GM13977 (cell line): Measurements from ENCODE around the gene SLC24A5.

Experiments used
- DNase-seq: peaks from one replicate; pipeline ENCODE4 v3.0.0; 2012; ENCODE audit warnings: low spot score
- CTCF ChIP-seq: IDR thresholded peaks from 2 replicates; pipeline ENCODE4 v1.5.1; 2012; ENCODE audit warnings: mild to moderate bottlenecking, control low read depth; ENCODE audit not compliant: insufficient read depth; ENCODE audit errors: extremely low read depth, missing control alignments
- in situ Hi-C: fragments of 300-500 bp; cut with MboI; formaldehyde crosslinking; loops from one replicate; pipeline ENCODE4 v1.12.0; 2022; ENCODE audit warnings: low sequenced_read_pairs, low pct_unique_long_range_greater_than_20kb, mixed read lengths, inconsistent platforms; ENCODE audit not compliant: unreplicated experiment

The SLC24A5 gene

DNA sequence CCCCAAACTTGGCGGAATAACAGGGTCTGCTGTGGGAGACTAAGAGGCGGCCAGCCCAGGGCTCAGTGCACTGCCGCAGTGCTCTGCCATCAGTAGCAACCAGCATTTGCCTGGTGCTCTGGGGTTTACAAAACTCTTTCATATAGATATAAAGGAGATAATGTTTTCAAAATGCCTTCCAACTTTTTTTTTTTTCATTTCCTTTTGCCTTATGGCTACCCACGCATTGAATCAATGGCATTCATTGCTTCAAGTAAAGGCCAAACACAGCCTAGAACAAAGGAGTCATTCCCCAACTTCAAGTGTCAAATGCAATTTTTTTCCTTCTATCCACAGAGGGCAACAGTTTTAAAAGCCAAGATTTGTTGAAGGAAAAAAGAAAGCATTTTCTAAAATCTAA is 11.6 kb upstream of the SLC24A5 start:
- DNase-seq, result no peak
- no peak for TF ChIP-seq CTCF
- in situ Hi-C loops, result no loop called here

DNA sequence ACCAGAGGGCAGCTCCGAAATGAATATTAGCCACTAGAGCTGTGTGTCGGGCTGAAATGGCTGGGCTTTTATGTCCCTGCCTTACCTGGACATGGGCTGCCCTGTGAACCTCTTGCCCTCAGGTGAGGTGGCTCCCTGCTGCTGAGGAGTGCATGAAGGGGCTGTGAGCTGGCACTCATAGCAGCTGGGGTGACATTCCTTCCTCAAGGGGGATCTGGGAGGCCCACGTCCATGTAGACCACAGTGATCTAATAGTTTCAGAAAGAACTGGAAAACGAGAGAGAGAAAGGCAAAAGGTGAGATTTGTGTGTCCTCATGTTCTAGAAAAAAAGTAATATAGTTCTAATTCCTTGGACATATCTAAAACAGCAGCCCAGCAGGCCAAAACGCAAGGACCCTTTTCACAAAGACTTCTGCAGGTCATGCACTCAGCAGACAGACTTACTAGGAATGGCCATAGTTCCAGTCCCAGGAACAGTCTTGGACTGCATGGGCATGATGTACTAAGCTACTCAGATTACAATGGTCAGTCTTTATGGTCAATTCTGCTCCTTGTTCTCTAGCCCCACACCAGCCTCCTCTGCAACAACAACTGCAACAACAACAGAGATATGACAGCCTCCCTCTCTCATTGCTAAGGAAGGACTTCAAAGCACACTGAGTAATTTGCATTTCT is 10.8 kb upstream of the SLC24A5 start:
- no peak for DNase-seq
- no peak for TF ChIP-seq CTCF
- in situ Hi-C loops, result no loop called here

- no peak for DNase-seq
- TF ChIP-seq CTCF, result peak; percentile 57
- in situ Hi-C loops, result no loop called here
Measured at GRCh38 chr15:48112242-48112641, 8.5 kb upstream of the SLC24A5 start.

DNA sequence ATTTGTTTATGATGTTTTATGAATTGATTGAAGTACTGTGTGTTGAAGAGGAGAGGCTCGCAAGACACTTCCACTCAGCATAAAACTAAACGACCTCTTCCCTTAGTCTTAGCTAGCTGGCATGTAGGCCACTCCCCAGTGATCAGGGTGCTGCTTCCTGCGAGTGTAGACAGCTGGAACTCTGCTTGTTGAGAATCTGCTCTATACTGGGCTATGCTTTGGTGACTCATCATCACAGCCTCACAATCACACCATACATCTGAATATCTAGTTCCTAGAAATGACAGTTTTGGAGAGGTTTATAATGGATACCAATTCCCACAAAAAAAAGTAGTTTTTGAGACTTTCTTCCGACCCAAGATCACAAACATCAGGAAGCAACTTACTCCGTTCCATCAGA is 1.5 kb upstream of the SLC24A5 start:
- TF ChIP-seq CTCF, result no peak
- in situ Hi-C loops, result no loop called here
- DNase-seq, result no peak

DNA sequence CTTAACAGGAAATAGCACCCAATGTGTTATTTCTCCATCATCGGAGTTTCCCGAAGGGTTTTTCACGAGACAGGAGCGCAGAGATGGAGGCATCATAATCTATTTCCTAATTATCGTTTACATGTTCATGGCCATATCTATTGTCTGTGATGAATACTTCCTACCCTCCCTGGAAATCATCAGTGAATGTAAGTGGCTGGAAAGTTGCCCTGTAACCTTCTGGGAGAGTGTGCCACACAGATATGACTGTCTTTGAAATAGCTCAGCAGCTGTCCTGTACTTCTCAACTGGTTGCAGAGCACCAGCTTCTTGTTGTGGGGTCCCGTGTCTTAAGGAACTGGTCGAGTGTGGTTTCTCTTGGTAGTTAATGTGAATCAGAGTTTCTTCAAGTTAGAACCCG is 1.1 kb downstream of the SLC24A5 start:
- TF ChIP-seq CTCF, result no peak
- no peak for DNase-seq
- in situ Hi-C loops, result no loop called here

DNA sequence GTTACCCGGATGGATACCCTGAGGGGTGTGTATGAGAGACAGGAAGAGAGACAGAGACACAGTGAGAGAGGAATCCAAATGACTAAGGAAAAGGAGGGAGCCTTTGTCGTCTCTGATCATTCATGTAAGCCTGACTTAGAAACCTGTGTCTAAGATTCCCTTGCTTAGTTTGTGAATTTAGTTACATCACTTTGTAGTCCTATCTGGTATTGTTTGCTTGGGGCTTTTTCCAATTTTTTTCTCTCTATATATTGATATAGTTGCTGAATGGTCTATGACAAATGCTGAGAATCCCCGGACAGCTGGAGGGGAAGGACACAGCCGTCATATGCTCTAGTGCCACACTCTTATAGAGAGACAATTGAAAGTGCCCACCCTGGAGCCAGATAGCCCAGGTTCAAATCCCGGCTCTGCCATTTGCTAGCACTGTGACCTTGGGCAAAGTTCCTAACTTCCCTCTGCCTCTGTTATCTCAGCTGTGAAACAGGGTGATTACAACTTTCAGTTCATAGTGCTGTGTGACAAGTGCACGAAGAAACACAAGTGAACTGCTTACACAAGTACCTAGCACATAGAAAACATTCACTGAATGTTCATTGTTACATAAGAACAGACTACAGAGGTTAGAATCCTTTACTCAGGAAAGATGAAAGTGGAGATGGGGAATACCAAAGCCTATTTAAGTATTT is 6.0 kb downstream of the SLC24A5 start:
- no peak for DNase-seq
- no peak for TF ChIP-seq CTCF
- in situ Hi-C loops, result no loop called here
